AG04450 (cell line): Measurements from ENCODE around the gene TUBB3. TPM values are rescaled to one million over a fixed set of nuclear protein-coding genes. Genes with fewer than 3 reads are reported as not detected.

Experiments
- CTCF ChIA-PET: fragments of 300-600, 350-600 bp; formaldehyde crosslinking; extraction: SDS; loops from one replicate; lab custom pipeline; 2022; ENCODE audit warnings: antibody characterized with exemption, inconsistent platforms; lab: Charles Lee
- POLR2A ChIA-PET: fragments of 350-600 bp; formaldehyde crosslinking; extraction: SDS; loops from one replicate; lab custom pipeline; 2021; ENCODE audit warnings: antibody characterized with exemption, inconsistent platforms; lab: Yijun Ruan, JAX
- DNase-seq: peaks from one replicate; pipeline ENCODE4 v3.0.0-alpha.2; 2011; ENCODE audit warnings: low read depth, low spot score
- H3K27ac ChIP-seq: one replicate; pipeline ENCODE4 v1.5.1; 2012; ENCODE audit warnings: low read depth, low read length, control low read depth
- H3K27me3 ChIP-seq: one replicate; pipeline ENCODE4 v1.6.0; 2012; ENCODE audit warnings: low read length; ENCODE audit not compliant: control insufficient read depth, insufficient read depth
- H3K4me3 ChIP-seq: 2 replicates; pipeline ENCODE4 v1.5.1; 2011; ENCODE audit warnings: mild to moderate bottlenecking, low read depth, low read length, control low read depth
- H3K9me3 ChIP-seq: 2 replicates; pipeline ENCODE4 v1.5.1; 2012; ENCODE audit warnings: low read length; ENCODE audit not compliant: control insufficient read depth, insufficient read depth
- polyA plus RNA-seq: library from polyadenylated mRNA; depleted of rRNA; stranded (reverse); fragments of >200 nt; gene quantifications from 2 replicates; pipeline ENCODE4 v1.2.3, GENCODE V29; 2011
- TF ChIP-seq, protein P1 (sequence below): IDR thresholded peaks from 2 replicates; pipeline ENCODE4 v1.5.1; 2011; ENCODE audit warnings: low read depth, low read length, control low read depth, inconsistent platforms

TUBB3 gene
- polyA plus RNA-seq, 1 experiment = 129 TPM

DNA sequence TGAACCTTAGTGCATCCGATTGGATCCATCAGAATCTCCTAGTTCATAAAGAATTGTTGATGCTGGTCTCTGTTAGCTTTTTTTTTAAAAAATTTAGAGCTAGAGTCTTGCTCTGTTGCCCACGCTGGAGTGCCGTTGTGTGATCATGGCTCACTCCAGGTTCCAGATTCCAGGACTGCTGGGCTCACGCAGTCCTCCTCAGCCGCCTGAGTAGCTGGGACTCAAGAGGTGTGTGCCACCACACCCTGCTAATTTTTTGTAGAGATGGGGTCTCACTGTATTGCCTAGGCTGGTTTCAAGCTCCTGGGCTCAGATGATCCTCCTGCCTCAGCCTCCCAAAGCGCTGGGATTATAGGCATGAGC, 41.8 kb upstream of the TUBB3 start:
- CTCF ChIA-PET = interaction anchor here (1.7 kb wide), 1 partner anchor 29 kb away, joined by 4 read pairs; no protein-coding TSS in a partner anchor
- TF ChIP-seq, protein P1, sequence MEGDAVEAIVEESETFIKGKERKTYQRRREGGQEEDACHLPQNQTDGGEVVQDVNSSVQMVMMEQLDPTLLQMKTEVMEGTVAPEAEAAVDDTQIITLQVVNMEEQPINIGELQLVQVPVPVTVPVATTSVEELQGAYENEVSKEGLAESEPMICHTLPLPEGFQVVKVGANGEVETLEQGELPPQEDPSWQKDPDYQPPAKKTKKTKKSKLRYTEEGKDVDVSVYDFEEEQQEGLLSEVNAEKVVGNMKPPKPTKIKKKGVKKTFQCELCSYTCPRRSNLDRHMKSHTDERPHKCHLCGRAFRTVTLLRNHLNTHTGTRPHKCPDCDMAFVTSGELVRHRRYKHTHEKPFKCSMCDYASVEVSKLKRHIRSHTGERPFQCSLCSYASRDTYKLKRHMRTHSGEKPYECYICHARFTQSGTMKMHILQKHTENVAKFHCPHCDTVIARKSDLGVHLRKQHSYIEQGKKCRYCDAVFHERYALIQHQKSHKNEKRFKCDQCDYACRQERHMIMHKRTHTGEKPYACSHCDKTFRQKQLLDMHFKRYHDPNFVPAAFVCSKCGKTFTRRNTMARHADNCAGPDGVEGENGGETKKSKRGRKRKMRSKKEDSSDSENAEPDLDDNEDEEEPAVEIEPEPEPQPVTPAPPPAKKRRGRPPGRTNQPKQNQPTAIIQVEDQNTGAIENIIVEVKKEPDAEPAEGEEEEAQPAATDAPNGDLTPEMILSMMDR = no peak
- H3K9me3 ChIP-seq = no peaks in the 10 kb centered on the region
- POLR2A ChIA-PET = interaction anchor here (0.7 kb wide), 1 partner anchor 8 kb away, joined by 3 read pairs; the partner anchor contains the start of gene TCF25
- no peaks in the 10 kb centered on the region for H3K27me3 ChIP-seq
- H3K4me3 ChIP-seq = no peak overlapping the region
- no peak for DNase-seq
- no peak overlapping the region for H3K27ac ChIP-seq

DNA sequence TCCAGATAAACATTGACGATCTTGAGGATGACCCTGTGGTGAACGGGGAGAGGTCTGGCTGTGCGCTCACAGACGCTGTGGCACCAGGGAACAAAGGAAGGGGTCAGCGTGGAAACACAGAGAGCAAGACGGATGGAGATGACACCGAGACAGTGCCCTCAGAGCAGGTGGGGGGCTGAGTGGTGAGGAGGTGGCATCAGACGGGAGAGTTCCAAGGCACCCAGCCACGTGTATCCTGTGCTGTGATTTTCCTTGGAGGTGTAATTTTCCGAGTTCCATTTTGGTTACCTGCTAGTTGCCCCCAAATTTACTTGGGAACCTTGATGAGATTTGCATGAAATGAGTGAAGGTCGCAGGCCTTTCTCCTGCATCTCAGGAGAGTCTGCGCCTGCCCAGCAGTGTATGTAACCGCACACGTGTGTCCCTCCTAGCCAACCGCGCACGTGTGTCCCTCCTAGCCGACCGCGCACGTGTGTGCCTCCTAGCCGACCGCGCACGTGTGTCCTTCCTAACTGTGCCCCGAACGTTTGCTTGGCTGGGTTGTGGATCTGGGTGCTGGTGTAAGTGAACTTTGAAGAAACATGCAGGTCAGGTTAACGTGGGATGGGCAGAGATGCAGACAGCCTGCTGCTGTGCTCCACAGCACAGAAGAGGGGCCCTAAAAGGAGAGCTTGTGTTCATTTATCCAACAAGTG, 39.6 kb upstream of the TUBB3 start:
- POLR2A ChIA-PET = no interaction called here

DNA sequence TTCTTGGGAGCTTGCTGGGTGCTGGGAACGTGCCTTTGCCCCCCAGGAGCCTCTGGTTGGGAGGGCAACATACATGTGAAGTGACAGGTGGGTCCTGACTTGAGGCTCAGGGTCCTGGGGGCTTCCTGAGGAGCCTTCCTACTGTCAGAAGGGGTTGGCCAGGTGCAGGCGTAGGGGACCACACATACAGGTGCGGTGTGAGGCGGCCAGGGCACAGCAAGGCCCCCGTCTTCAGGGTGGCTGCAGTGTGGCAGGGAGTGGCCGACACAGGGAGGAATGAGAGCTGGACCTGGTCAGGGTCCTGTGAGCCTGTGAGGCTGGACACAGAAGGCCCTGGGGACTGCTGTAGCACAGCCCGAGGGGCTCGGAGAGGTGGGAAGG, 39.1 kb upstream of the TUBB3 start:
- H3K4me3 ChIP-seq = no peak overlapping the region
- TF ChIP-seq, protein P1 = no peak
- H3K27ac ChIP-seq = no peak overlapping the region
- no peaks in the 10 kb centered on the region for H3K27me3 ChIP-seq
- DNase-seq = no peak
- ChIA-PET CTCF (interaction anchor here (0.9 kb wide), 1 partner anchor 26 kb away, joined by 3 read pairs; no protein-coding TSS in a partner anchor), POLR2A (no interaction called here)
- H3K9me3 ChIP-seq = no peaks in the 10 kb centered on the region

More for the DNA sequence above, 39.6 kb upstream of the TUBB3 start:
- Histone ChIP-seq H3K9me3 (no peaks in the 10 kb centered on the region), H3K27me3 (no peaks in the 10 kb centered on the region), H3K27ac (no peak overlapping the region), H3K4me3 (no peak overlapping the region)
- CTCF ChIA-PET = interaction anchor here (0.9 kb wide), 1 partner anchor 26 kb away, joined by 3 read pairs; no protein-coding TSS in a partner anchor
- DNase-seq = no peak
- TF ChIP-seq, protein P1 = no peak

DNA sequence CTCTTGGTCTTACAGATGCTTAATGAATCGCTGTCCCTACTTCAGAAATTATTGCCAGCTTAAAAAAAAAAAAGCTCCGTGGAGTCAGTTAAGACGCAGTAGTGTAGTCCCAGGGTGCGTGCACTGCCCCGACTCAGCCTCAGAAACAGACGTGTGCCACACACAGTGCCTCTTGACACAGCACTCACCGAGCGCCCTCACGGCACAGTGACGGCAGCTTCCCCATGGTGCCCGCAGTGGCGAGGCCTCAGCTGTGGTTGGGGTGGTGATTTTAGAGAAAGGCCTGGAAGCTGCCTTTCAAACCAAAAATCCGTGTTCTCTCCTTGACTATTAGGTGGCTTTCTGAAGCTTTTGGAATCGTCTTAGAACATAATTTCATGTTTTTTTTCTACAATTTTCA, 35.9 kb upstream of the TUBB3 start:
- H3K27me3 ChIP-seq = no peaks in the 10 kb centered on the region
- ChIA-PET CTCF (no interaction called here), POLR2A (interaction anchor here (0.6 to 1.2 kb wide), 4 partner anchors 13 to 174 kb away, joined by 3 to 5 read pairs (median 3); no protein-coding TSS in a partner anchor)

More for the DNA sequence above, 35.9 kb upstream of the TUBB3 start:
- Histone ChIP-seq H3K27ac (no peak overlapping the region), H3K9me3 (no peaks in the 10 kb centered on the region), H3K4me3 (no peak overlapping the region)
- TF ChIP-seq, protein P1 = no peak
- no peak for DNase-seq
